Liver (tissue), 9 donors: ENCODE measurements around the gene S100A1. TPM values are rescaled to one million over a fixed set of nuclear protein-coding genes. Genes with fewer than 3 reads are reported as not detected.

Source experiments
- DNase-seq: peaks from one replicate; pipeline ENCODE4 v3.0.0-alpha.2; 2017; ENCODE audit warnings: low spot score
- H3K27ac ChIP-seq, 2 donors: one replicate each; pipeline ENCODE4 v1.7.0; 2013; ENCODE audit warnings: inconsistent platforms in 2 of 2, low read length in 2 of 2, control low read depth in 1 of 2, low read depth in 1 of 2, mild to moderate bottlenecking in 1 of 2
- H3K27me3 ChIP-seq, 4 donors: one replicate each; pipeline versions ENCODE4 v1.6.1 to v1.7.0; 2013; ENCODE audit warnings: low read length in 3 of 4, inconsistent platforms in 1 of 4, mild to moderate bottlenecking in 1 of 4, moderate library complexity in 1 of 4; ENCODE audit not compliant: control insufficient read depth in 4 of 4, insufficient read depth in 4 of 4
- H3K36me3 ChIP-seq, 4 donors: one replicate each; pipeline versions ENCODE4 v1.6.1 to v1.7.0; 2013; ENCODE audit warnings: low read length in 3 of 4, mild to moderate bottlenecking in 3 of 4, low read depth in 1 of 4, moderate library complexity in 1 of 4; ENCODE audit not compliant: control insufficient read depth in 4 of 4, insufficient read depth in 3 of 4
- H3K4me1 ChIP-seq, 4 donors: one replicate each; pipeline versions ENCODE4 v1.6.1 to v1.7.0; 2013; ENCODE audit warnings: low read length in 3 of 4, mild to moderate bottlenecking in 3 of 4, moderate library complexity in 1 of 4; ENCODE audit not compliant: control insufficient read depth in 4 of 4, insufficient read depth in 4 of 4
- H3K4me3 ChIP-seq, 3 donors: one replicate each; pipeline versions ENCODE4 v1.6.1 to v1.7.0; 2013; ENCODE audit warnings: low read length in 3 of 3, control low read depth in 1 of 3, low read depth in 1 of 3, mild to moderate bottlenecking in 1 of 3
- H3K9ac ChIP-seq, 2 donors: one replicate each; pipeline ENCODE4 v1.7.0; 2013; ENCODE audit warnings: low read length in 2 of 2, mild to moderate bottlenecking in 2 of 2, moderate library complexity in 2 of 2, control low read depth in 1 of 2, low read depth in 1 of 2
- H3K9me3 ChIP-seq, 4 donors: one replicate each; pipeline versions ENCODE4 v1.6.1 to v1.7.0; 2013; ENCODE audit warnings: low read length in 3 of 4; ENCODE audit not compliant: control insufficient read depth in 4 of 4
- EGR1 ChIP-seq, 2 donors: IDR thresholded peaks; 2 replicates each; pipeline ENCODE4 v1.6.1; 2016 to 2018; ENCODE audit warnings: antibody characterized with exemption in 2 of 2, low read depth in 2 of 2
- FOXA1 ChIP-seq: IDR thresholded peaks from 2 replicates; pipeline ENCODE4 v1.6.1; 2016; ENCODE audit warnings: antibody characterized with exemption
- FOXA2 ChIP-seq: IDR thresholded peaks from 2 replicates; pipeline ENCODE4 v1.6.1; 2016; ENCODE audit warnings: antibody characterized with exemption
- GABPA ChIP-seq, 2 donors: IDR thresholded peaks in 1 of 2; conservative IDR thresholded peaks in 1 of 2; 2 replicates each; pipeline ENCODE4 v1.6.1; 2016; ENCODE audit warnings: antibody characterized with exemption in 2 of 2, mild to moderate bottlenecking in 1 of 2, moderate library complexity in 1 of 2
- HNF4A ChIP-seq, 2 donors: conservative IDR thresholded peaks; 2 replicates each; pipeline ENCODE4 v1.6.1; 2016; ENCODE audit warnings: antibody characterized with exemption in 2 of 2, mild to moderate bottlenecking in 2 of 2
- HNF4G ChIP-seq: IDR thresholded peaks from 2 replicates; pipeline ENCODE4 v1.6.1; 2016; ENCODE audit warnings: antibody characterized with exemption
- JUND ChIP-seq, 2 donors: IDR thresholded peaks; 2 replicates each; pipeline ENCODE4 v1.6.1; 2016; ENCODE audit warnings: antibody characterized with exemption in 2 of 2
- NR2F2 ChIP-seq: IDR thresholded peaks from 2 replicates; pipeline ENCODE4 v1.6.1; 2016; ENCODE audit warnings: antibody characterized with exemption
- RAD21 ChIP-seq, 2 donors: IDR thresholded peaks; 2 replicates each; pipeline ENCODE4 v1.6.1; 2016; ENCODE audit warnings: antibody characterized with exemption in 2 of 2, mild to moderate bottlenecking in 2 of 2
- RXRA ChIP-seq, 2 donors: IDR thresholded peaks; 2 replicates each; pipeline ENCODE4 v1.6.1; 2017 to 2018; ENCODE audit warnings: antibody characterized with exemption in 2 of 2, mild to moderate bottlenecking in 1 of 2
- SP1 ChIP-seq: IDR thresholded peaks from 2 replicates; pipeline ENCODE4 v1.6.1; 2018; ENCODE audit warnings: antibody characterized with exemption, mild to moderate bottlenecking
- TAF1 ChIP-seq: conservative IDR thresholded peaks from 2 replicates; pipeline ENCODE4 v1.6.1; 2016; ENCODE audit warnings: antibody characterized with exemption, mild to moderate bottlenecking
- YY1 ChIP-seq: IDR thresholded peaks from 2 replicates; pipeline ENCODE4 v1.6.1; 2016; ENCODE audit warnings: antibody characterized with exemption, mild to moderate bottlenecking
- WGBS: extraction: QIAGEN DNeasy Blood & Tissue Kit; methylation state at CpG from one replicate; pipeline ENCODE4 v1.1.7; 2013; 5-methylcytosine and 5-hydroxymethylcytosine counted together
- polyA plus RNA-seq, 2 donors: library from polyadenylated mRNA; stranded (reverse) in 1 of 2; unstranded in 1 of 2; fragments of 200-250 nt in 1 of 2; fragments of >200 nt in 1 of 2; fragmentation: Nextera tagmentation in 1 of 2; extraction: Ambion mirVana in 1 of 2; gene quantifications; one replicate each; pipeline versions ENCODE4 v1.2.1 to v1.2.3, GENCODE V29; 2013 to 2015
- total RNA-seq, 2 donors: library from RNA; depleted of rRNA; stranded (reverse); fragments of >200 nt; gene quantifications; one replicate each; pipeline ENCODE4 v1.2.3, GENCODE V29; 2014
- TF ChIP-seq, protein P1 (sequence below): IDR thresholded peaks from 2 replicates; pipeline ENCODE4 v1.6.1; 2016; ENCODE audit warnings: antibody characterized with exemption
- TF ChIP-seq, protein P2 (sequence below): IDR thresholded peaks from 2 replicates; pipeline ENCODE4 v1.6.1; 2016; ENCODE audit warnings: antibody characterized with exemption
- TF ChIP-seq, protein P3 (sequence below): fragments of 150-350 bp; IDR thresholded peaks from 2 replicates; pipeline ENCODE4 v1.5.1; 2017; ENCODE audit warnings: improper control_type of control experiment, low read depth, low read length; ENCODE audit not compliant: missing input control
- TF ChIP-seq, protein P4 (sequence below): IDR thresholded peaks from 2 replicates; pipeline ENCODE4 v1.6.1; 2016; ENCODE audit warnings: antibody characterized with exemption, mild to moderate bottlenecking
- donor health status: healthy.
- donor health status: healthy.
- donor health status: healthy.
- donor health status: healthy.
- donor health status: healthy.

S100A1 gene
- total and polyA plus RNA-seq, 4 donors: 0.21 to 0.33 (median 0.29) TPM

DNA sequence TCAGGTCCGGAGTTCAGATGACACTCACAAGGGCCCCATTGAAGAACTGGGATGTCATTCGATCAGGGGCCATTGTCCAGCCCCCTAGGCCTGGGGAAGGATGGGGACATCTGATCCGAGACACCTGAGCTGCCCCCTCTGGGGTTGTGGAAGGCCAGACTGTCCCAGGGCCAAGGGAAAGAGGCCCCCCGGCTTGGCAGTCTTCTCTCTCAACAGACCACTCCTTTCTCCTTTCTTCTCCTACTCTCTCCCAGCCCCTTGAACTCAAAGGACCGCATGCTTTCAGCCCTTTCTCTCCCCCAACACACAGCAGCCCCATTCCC is 1.1 kb downstream of the S100A1 start:
- no peaks in the 10 kb centered on the region for H3K9me3 ChIP-seq
- DNase-seq: no peak
- peaks cover 7 to 29% (median 21%) of the 10 kb centered on the region in 4 donors for H3K4me1 ChIP-seq
- H3K36me3 ChIP-seq: no peaks in the 10 kb centered on the region
- H3K9ac ChIP-seq: no peak overlapping the region
- H3K27me3 ChIP-seq: no peaks in the 10 kb centered on the region
- TF ChIP-seq SP1 (no peak), HNF4A (conservative IDR thresholded peaks at IDR 0.05) (no peak), FOXA2 (no peak), RXRA (IDR thresholded peaks at IDR 0.05) (no peak), YY1 (no peak)
- TF ChIP-seq, protein P1, sequence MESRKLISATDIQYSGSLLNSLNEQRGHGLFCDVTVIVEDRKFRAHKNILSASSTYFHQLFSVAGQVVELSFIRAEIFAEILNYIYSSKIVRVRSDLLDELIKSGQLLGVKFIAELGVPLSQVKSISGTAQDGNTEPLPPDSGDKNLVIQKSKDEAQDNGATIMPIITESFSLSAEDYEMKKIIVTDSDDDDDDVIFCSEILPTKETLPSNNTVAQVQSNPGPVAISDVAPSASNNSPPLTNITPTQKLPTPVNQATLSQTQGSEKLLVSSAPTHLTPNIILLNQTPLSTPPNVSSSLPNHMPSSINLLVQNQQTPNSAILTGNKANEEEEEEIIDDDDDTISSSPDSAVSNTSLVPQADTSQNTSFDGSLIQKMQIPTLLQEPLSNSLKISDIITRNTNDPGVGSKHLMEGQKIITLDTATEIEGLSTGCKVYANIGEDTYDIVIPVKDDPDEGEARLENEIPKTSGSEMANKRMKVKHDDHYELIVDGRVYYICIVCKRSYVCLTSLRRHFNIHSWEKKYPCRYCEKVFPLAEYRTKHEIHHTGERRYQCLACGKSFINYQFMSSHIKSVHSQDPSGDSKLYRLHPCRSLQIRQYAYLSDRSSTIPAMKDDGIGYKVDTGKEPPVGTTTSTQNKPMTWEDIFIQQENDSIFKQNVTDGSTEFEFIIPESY: no peak
- TF ChIP-seq, protein P2, sequence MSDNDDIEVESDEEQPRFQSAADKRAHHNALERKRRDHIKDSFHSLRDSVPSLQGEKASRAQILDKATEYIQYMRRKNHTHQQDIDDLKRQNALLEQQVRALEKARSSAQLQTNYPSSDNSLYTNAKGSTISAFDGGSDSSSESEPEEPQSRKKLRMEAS: no peak
- no peak overlapping the region for H3K4me3 ChIP-seq
- WGBS: 87% methylated on average over 5 of the region's 5 CpGs
- no peak overlapping the region for H3K27ac ChIP-seq

DNA sequence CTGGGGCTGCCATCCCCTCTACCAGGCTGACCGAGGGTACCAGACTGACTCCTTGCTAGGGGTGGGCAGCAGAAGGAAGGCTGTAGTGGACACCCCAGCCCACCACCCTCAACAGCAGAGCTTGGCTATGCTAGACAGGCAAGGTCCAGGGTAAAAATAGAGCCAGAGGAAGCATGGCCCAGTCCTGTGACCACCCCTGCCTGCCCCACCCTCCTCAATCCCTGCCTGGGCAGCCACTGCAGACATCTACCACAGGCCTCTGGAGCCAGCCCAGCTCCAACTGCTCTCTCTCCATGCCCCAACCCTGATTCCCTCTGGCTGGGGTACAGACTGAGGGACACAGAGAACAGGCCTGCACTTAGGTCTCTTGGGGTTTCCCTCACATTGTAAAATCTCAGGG is 1.7 kb downstream of the S100A1 start:
- no peaks in the 10 kb centered on the region for H3K27me3 ChIP-seq
- H3K27ac ChIP-seq: no peak overlapping the region
- H3K9ac ChIP-seq: no peak overlapping the region
- H3K9me3 ChIP-seq: no peaks in the 10 kb centered on the region
- H3K4me1 ChIP-seq: peaks cover 9 to 29% (median 23%) of the 10 kb centered on the region in 4 donors
- WGBS: 100% methylated on average over 1 of the region's 1 CpG
- H3K4me3 ChIP-seq: no peak overlapping the region
- no peaks in the 10 kb centered on the region for H3K36me3 ChIP-seq
- TF ChIP-seq RAD21 (IDR thresholded peaks at IDR 0.05) (no peak), FOXA2 (no peak), HNF4A (conservative IDR thresholded peaks at IDR 0.05) (no peak), HNF4G (no peak), EGR1 (IDR thresholded peaks at IDR 0.05; ENCODE audit: low read depth in 2 of 2) (no peak), FOXA1 (no peak), JUND (IDR thresholded peaks at IDR 0.05) (no peak), RXRA (IDR thresholded peaks at IDR 0.05) (no peak), TAF1 (no peak), NR2F2 (no peak), GABPA (IDR thresholded peaks at IDR 0.05 in 1 of 2, conservative IDR thresholded peaks at IDR 0.05 in 1 of 2) (no peak), YY1 (no peak)
- TF ChIP-seq, protein P1: no peak
- TF ChIP-seq, protein P3, sequence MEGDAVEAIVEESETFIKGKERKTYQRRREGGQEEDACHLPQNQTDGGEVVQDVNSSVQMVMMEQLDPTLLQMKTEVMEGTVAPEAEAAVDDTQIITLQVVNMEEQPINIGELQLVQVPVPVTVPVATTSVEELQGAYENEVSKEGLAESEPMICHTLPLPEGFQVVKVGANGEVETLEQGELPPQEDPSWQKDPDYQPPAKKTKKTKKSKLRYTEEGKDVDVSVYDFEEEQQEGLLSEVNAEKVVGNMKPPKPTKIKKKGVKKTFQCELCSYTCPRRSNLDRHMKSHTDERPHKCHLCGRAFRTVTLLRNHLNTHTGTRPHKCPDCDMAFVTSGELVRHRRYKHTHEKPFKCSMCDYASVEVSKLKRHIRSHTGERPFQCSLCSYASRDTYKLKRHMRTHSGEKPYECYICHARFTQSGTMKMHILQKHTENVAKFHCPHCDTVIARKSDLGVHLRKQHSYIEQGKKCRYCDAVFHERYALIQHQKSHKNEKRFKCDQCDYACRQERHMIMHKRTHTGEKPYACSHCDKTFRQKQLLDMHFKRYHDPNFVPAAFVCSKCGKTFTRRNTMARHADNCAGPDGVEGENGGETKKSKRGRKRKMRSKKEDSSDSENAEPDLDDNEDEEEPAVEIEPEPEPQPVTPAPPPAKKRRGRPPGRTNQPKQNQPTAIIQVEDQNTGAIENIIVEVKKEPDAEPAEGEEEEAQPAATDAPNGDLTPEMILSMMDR: no peak
- TF ChIP-seq, protein P2: no peak
- TF ChIP-seq, protein P4, sequence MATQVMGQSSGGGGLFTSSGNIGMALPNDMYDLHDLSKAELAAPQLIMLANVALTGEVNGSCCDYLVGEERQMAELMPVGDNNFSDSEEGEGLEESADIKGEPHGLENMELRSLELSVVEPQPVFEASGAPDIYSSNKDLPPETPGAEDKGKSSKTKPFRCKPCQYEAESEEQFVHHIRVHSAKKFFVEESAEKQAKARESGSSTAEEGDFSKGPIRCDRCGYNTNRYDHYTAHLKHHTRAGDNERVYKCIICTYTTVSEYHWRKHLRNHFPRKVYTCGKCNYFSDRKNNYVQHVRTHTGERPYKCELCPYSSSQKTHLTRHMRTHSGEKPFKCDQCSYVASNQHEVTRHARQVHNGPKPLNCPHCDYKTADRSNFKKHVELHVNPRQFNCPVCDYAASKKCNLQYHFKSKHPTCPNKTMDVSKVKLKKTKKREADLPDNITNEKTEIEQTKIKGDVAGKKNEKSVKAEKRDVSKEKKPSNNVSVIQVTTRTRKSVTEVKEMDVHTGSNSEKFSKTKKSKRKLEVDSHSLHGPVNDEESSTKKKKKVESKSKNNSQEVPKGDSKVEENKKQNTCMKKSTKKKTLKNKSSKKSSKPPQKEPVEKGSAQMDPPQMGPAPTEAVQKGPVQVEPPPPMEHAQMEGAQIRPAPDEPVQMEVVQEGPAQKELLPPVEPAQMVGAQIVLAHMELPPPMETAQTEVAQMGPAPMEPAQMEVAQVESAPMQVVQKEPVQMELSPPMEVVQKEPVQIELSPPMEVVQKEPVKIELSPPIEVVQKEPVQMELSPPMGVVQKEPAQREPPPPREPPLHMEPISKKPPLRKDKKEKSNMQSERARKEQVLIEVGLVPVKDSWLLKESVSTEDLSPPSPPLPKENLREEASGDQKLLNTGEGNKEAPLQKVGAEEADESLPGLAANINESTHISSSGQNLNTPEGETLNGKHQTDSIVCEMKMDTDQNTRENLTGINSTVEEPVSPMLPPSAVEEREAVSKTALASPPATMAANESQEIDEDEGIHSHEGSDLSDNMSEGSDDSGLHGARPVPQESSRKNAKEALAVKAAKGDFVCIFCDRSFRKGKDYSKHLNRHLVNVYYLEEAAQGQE: no peak
- no peak for DNase-seq
